Stimulated activated CD4-positive, alpha-beta T cell treated with anti-CD3 and anti-CD28 coated beads, Interleukin-1b, Interleukin-23, amount 100 ng/mL, for 1 hour (primary cell): ENCODE data around the gene SOWAHB.
"Not testable (repeated sequence)": the region's sequence is repeated elsewhere in the genome, so short reads cannot be mapped to it uniquely, and the experiment has no call there.

ENCODE experiments used
- DNase-seq, 2 donors: peaks; one replicate each; pipeline ENCODE4 v3.0.0-alpha.2; 2020; ENCODE audit warnings: low read depth in 2 of 2

Gene SOWAHB

DNA sequence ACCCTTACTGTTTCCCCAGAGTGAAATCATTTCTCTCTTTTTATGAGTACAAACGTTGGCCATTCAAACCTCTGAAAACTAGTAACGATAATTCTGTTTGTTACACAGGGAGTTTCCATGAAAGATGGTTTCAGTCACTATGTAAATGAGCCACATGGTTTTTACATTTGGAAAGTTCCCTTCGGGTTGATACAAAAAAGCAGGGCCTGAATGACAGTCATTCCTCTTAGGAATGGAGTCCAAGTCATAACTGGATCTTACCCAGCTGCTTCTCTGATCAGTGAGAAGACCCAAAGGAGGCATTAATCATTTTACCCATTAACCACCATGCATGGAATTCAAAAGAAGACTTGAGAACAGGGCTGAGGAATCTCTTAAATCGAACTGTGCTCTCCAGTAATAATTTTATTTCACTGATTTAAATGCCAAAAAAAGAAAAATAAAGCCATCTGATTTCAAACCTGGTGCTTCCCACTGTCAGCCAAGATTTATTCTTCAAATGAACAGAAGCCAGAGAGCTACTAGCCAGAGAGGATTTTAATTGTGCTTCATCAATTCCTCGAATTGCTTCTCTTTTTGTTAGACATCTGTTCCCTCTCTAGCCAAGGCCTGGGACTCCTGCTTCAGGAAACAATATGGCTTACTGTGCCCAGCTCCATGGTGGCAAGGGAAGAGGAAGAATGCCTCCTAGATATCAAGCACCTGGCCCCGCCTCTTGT, 3.2 kb downstream of the SOWAHB start:
- no peak for DNase-seq

DNA sequence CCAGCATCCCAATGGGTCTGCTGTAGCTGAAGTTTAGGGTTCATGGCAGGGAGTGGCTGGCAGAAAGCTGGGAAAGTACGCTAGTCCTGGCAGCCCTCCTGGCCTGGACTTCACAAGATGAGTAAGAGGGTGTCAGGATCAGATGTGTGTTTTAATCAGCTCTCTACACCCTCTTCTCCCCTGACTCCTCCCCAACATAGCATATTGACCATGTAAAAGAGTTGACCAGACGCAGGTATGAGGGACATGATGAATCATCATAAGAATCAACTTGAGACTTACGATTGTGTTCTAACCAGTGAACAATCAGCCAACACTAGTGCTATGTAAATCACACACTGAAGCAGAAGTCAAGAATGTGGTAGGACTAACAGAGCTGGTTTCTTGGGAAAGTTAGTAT, 5.3 kb downstream of the SOWAHB start:
- DNase-seq: no peak

GRCh38 chr4:76892001-76892400, 5.9 kb downstream of the SOWAHB start:
- no peak for DNase-seq

GRCh38 chr4:76886848-76887441, 11.0 kb downstream of the SOWAHB start:
- DNase-seq: no peak

DNA sequence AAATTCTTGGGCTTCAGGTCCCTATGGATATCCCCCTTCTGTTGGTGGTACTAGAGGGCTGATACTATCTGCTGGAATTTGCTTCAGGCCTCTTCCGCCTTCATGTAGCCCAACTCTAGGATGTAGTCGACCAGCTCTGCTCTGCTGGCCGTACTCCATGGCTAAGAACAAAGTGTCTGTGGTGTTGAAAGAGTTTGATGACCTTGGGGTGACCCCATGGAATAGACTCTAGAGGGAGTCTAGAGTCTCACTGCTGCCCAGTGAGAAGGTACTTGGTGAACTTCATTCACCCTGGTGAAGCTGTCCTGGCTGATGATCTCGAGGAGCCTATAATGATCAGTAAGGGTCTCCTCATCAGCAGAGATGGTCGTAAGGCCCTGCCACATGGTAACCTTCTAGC, 11.7 kb downstream of the SOWAHB start:
- no peak for DNase-seq

DNA sequence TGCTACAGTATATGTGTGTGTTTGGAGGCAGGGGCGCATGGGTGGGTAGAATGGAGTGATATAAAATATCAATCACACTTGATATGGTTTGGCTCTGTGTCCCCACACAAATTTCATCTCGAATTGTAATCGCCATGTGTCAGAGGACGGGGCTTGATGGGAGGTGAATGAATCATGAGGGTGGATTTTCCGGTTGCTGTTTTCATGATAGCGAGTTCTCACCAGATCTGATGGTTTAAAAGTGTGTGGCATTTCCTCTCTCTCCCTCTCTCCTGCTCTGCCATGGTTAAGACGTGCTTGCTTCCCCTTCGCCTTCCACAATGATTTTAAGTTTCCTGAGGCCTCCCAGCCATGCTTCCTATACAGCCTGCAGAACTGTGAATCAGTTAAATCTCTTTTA, 14.8 kb downstream of the SOWAHB start:
- no peak for DNase-seq

GRCh38 chr4:76882630-76883029, 15.3 kb downstream of the SOWAHB start:
- DNase-seq: no peak

GRCh38 chr4:76881375-76881774, 16.6 kb downstream of the SOWAHB start:
- no peak for DNase-seq

GRCh38 chr4:76879731-76880364, 18.1 kb downstream of the SOWAHB start:
- DNase-seq: no peak

- not testable (repeated sequence) for DNase-seq
Observed at GRCh38 chr4:76878641-76879165, 19.2 kb downstream of the SOWAHB start.

GRCh38 chr4:76874176-76874575, 23.8 kb downstream of the SOWAHB start:
- no peak for DNase-seq

DNA sequence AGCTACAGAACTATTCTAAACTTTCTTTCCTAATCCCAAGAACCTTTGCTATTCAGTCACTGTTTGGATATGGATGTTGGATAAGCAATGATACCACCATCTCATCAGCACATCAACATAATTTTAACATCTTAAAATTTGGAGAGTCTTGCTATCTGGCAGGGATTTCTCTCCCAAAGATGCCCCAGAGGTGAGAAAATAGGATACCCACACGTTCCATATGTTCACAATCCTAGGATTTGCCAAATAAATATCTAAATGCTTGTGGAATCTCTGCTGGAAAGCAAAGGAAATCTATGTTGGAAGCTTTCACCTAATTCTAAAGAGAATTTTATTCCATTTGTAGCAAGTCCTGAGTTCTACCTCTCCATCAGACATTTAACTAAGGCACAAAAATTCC, 24.4 kb downstream of the SOWAHB start:
- DNase-seq: no peak

- DNase-seq: no peak
Observed at GRCh38 chr4:76872556-76872955, 25.4 kb downstream of the SOWAHB start.

GRCh38 chr4:76868780-76869179, 29.2 kb downstream of the SOWAHB start:
- DNase-seq: not testable (repeated sequence)

DNA sequence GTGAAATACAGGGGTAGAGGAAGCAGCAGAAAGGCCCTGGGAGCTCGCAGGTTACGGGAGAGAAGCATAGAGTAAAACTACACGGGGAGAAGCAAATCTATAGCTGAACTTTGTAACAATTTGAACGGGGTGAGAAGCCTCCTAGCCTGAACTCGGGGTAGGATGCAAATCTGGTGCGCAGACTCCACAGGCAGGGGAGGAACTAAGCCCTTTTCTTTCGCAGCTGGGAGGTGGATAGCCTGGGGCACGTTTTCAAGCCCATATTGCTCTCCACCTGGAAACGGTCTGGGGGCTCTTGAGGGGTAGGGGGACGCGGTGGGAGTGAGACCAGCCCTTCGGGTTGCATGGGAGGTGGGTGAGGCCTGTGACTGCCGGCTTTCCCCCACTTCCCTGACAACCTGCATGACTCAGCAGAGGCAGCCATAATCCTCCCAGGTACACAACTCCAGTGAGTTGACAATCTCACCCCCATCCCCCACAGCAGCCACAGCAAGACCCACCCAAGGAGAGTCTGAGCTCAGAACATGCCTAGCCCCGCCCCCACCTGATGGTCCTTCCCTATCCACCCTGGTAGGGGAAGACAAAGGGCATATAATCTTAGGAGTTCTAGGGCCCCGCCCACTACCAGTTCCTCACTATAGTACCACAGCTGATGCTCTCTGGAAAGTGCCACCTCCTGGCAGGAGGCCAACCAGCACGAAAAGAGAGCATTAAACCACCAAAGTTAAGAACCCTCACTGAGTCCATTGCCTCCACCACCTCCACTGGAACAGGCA, 29.9 kb downstream of the SOWAHB start:
- DNase-seq: no peak

GRCh38 chr4:76867377-76867776, 30.6 kb downstream of the SOWAHB start:
- DNase-seq: no peak

DNA sequence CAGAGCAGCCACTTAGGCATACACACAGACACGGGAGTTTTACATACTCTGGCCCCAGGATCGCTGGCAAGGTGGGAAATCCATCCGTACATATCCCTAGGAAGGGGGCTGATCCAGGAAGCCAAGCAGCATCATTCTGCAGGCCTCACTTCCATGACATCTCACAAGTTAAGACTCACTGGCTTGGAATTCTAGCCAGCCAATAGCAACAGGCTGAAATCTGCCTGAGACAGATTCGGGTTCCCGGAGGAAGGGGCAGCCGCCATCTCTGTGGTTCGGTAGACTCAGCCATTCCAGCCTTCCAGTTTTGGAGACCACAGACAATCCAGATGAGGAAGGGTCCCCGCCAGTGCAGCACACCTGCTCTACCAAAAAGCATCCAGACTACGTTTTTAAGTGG, 31.3 kb downstream of the SOWAHB start:
- DNase-seq: no peak

DNA sequence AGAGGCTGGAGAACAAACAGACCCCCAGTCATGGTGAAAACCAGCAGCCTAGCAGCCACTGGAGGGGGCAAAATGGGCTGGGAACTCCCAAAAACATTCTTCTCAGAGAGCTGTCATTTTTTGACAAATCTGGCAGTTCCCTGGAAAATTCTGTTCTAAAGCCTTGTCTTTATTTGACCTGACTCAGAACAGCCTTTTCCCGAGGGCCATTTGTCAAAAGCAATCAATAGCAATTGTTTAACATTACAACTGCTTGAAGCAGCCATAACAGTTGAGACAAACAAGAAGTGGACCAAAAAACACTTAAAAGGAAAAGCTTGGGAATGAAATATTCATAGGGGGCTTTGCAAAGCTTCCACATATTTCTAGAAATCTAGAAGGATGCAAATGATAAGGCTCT, 39.6 kb downstream of the SOWAHB start:
- no peak for DNase-seq

- no peak for DNase-seq
Observed at GRCh38 chr4:76857074-76857409, 40.9 kb downstream of the SOWAHB start.

- no peak for DNase-seq
Observed at GRCh38 chr4:76856243-76857073, 41.5 kb downstream of the SOWAHB start.

DNA sequence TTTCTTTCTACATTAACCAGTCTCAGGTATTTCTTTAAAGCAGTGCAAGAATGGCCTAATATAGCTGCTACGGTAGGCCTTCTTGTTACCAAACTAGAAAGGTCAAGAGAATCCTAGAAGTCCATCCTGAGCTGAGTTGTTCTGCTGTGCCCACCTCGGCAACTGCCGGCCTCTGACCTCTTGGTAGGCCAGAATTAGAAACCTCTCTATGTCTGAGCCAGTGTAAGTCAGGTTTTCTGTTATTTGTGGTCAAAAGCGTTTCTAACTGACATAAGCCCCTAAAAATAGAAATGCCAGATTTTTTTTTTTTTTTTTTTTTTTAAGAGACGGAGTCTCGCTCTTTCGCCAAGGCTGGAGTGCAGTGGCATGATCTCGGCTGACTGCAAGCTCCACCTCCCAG, 43.1 kb downstream of the SOWAHB start:
- no peak for DNase-seq

DNA sequence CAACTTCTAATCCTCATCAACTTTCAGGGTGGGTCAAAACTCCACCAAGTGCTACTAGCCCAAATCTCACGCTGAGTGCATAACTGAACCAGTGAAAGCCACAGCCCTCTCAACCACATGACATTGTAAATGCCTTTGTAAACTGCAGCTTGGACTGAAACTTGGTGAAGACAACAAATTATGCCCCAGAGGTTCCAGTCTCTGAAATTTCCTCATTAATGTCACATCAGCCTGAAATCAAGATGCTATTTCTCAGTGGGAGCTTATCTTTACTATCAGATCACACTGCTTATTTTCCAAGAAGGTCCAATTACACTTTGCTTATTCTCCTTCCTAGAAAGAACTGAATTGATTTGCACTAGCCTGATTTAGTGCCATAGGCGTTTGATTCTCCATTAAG, 46.6 kb downstream of the SOWAHB start:
- DNase-seq: no peak
